IMR-90 (cell line): ENCODE data around the gene KCNMA1. TPM values are rescaled to one million over a fixed set of nuclear protein-coding genes. Genes with fewer than 3 reads are reported as not detected.

Experiments used
- ATAC-seq: fragments of 200-7000 bp; cut with Tn5 transposase; 2 replicates; pipeline ENCODE4 v1.9.1; 2020; ENCODE audit warnings: low read depth, mild to moderate bottlenecking, moderate library complexity
- BruUV-seq: library from RNA; stranded (reverse); fragments of 400-500 nt; replicated peaks from 2 replicates; lab custom pipeline; 2021; lab: Mats Ljungman, UMichigan
- CTCF ChIA-PET: fragments of 300-600 bp; formaldehyde crosslinking; extraction: SDS; loops from one replicate; lab custom pipeline; 2021; ENCODE audit warnings: antibody characterized with exemption; lab: Yijun Ruan, JAX
- POLR2A ChIA-PET: fragments of 300-600 bp; sonication (Branson Sonifier 250); formaldehyde crosslinking; loops from one replicate; lab custom pipeline; 2022; ENCODE audit warnings: antibody characterized with exemption; ENCODE audit not compliant: unreplicated experiment; lab: Charles Lee
- DNase-seq: peaks from one replicate; pipeline ENCODE4 v3.0.0; 2013
- H2AFZ ChIP-seq: replicated peaks from 2 replicates; pipeline ENCODE3; 2013; ENCODE audit warnings: low read length, mild to moderate bottlenecking; ENCODE audit not compliant: poor library complexity
- H2AK5ac ChIP-seq: 2 replicates; pipeline ENCODE4 v1.6.1; 2013; ENCODE audit warnings: low read depth, low read length, inconsistent platforms
- H2AK9ac ChIP-seq: replicated peaks from 2 replicates; pipeline ENCODE3; 2013; ENCODE audit warnings: mild to moderate bottlenecking, low read depth, low read length, moderate library complexity; ENCODE audit not compliant: poor library complexity
- H2BK120ac ChIP-seq: 2 replicates; pipeline ENCODE4 v1.6.1; 2013; ENCODE audit warnings: low read depth, low read length, inconsistent platforms
- H2BK15ac ChIP-seq: 3 replicates; pipeline ENCODE4 v1.6.1; 2013; ENCODE audit warnings: low read depth, low read length, inconsistent platforms
- H2BK20ac ChIP-seq: 2 replicates; pipeline ENCODE4 v1.6.1; 2013; ENCODE audit warnings: low read depth, mild to moderate bottlenecking, inconsistent platforms, low read length, moderate library complexity
- H2BK5ac ChIP-seq: 2 replicates; pipeline ENCODE4 v1.6.1; 2013; ENCODE audit warnings: mild to moderate bottlenecking, low read depth, low read length, inconsistent platforms; ENCODE audit not compliant: poor library complexity, severe bottlenecking
- H3K14ac ChIP-seq: replicated peaks from 2 replicates; pipeline ENCODE4 v1.6.1; 2013; ENCODE audit warnings: low read depth, low read length, inconsistent platforms
- H3K18ac ChIP-seq: 2 replicates; pipeline ENCODE4 v1.6.1; 2013; ENCODE audit warnings: low read depth, low read length, control low read depth
- H3K23ac ChIP-seq: 2 replicates; pipeline ENCODE4 v1.6.1; 2013; ENCODE audit warnings: low read depth, low read length, inconsistent platforms
- H3K27ac ChIP-seq: 2 replicates; pipeline ENCODE4 v1.5.1; 2013; ENCODE audit warnings: mild to moderate bottlenecking, control low read depth, low read length; ENCODE audit not compliant: insufficient read depth
- H3K27me3 ChIP-seq: 2 replicates; pipeline ENCODE4 v1.6.1; 2013; ENCODE audit warnings: low read length; ENCODE audit not compliant: control insufficient read depth, insufficient read depth
- H3K36me3 ChIP-seq: 2 replicates; pipeline ENCODE4 v1.6.1; 2013; ENCODE audit warnings: low read length, mixed read lengths; ENCODE audit not compliant: control insufficient read depth, insufficient read depth
- H3K4ac ChIP-seq: 2 replicates; pipeline ENCODE4 v1.6.1; 2013; ENCODE audit warnings: low read depth, low read length, inconsistent platforms
- H3K4me1 ChIP-seq: 2 replicates; pipeline ENCODE4 v1.6.1; 2013; ENCODE audit warnings: low read length, mixed read lengths; ENCODE audit not compliant: control insufficient read depth, insufficient read depth
- H3K4me2 ChIP-seq: 2 replicates; pipeline ENCODE4 v1.6.1; 2013; ENCODE audit warnings: low read depth, mild to moderate bottlenecking, control low read depth, low read length, moderate library complexity
- H3K4me3 ChIP-seq: 2 replicates; pipeline ENCODE4 v1.5.1; 2013; ENCODE audit warnings: low read depth, mild to moderate bottlenecking, control low read depth, low read length, moderate library complexity; ENCODE audit not compliant: insufficient read depth
- H3K56ac ChIP-seq: 2 replicates; pipeline ENCODE4 v1.6.1; 2013; ENCODE audit warnings: low read length, inconsistent platforms; ENCODE audit not compliant: insufficient read depth; ENCODE audit errors: extremely low read depth
- H3K79me1 ChIP-seq, 2 experiments: 2 replicates each; pipeline ENCODE4 v1.6.1; 2013; ENCODE audit warnings: low read length in 2 of 2, inconsistent platforms in 1 of 2, low read depth in 1 of 2
- H3K9ac ChIP-seq: 2 replicates; pipeline ENCODE4 v1.6.1; 2013; ENCODE audit warnings: low read depth, low read length, control low read depth
- H3K9me1 ChIP-seq: 2 replicates; pipeline ENCODE4 v1.6.1; 2013; ENCODE audit warnings: low read length, inconsistent platforms; ENCODE audit not compliant: insufficient read depth
- H3K9me3 ChIP-seq: 2 replicates; pipeline ENCODE4 v1.6.1; 2013; ENCODE audit warnings: low read length; ENCODE audit not compliant: control insufficient read depth, insufficient read depth
- H4K20me1 ChIP-seq: 2 replicates; pipeline ENCODE4 v1.6.1; 2013; ENCODE audit warnings: low read length, inconsistent platforms; ENCODE audit not compliant: insufficient read depth
- H4K5ac ChIP-seq: 2 replicates; pipeline ENCODE4 v1.6.1; 2013; ENCODE audit warnings: mild to moderate bottlenecking, low read depth, low read length, control low read depth
- H4K8ac ChIP-seq, 2 experiments: 2 replicates each; pipeline ENCODE4 v1.6.1; 2013; ENCODE audit warnings: low read depth in 2 of 2, low read length in 2 of 2, control low read depth in 1 of 2, inconsistent platforms in 1 of 2
- H4K91ac ChIP-seq: 2 replicates; pipeline ENCODE4 v1.6.1; 2013; ENCODE audit warnings: low read depth, low read length, inconsistent platforms; ENCODE audit not compliant: insufficient read depth
- BHLHE40 ChIP-seq: fragments of 150-350 bp; IDR thresholded peaks from 2 replicates; pipeline ENCODE4 v1.6.1; 2016; ENCODE audit warnings: mild to moderate bottlenecking, low read depth, low read length
- MXI1 ChIP-seq: IDR thresholded peaks from 2 replicates; pipeline ENCODE4 v1.6.1; 2012; ENCODE audit warnings: low read depth, mild to moderate bottlenecking, low read length, moderate library complexity, borderline replicate concordance
- POLR2A ChIP-seq: IDR thresholded peaks from 2 replicates; pipeline ENCODE4 v1.6.1; 2012; ENCODE audit warnings: mild to moderate bottlenecking, low read depth, low read length
- RAD21 ChIP-seq: IDR thresholded peaks from 2 replicates; pipeline ENCODE4 v1.6.1; 2012; ENCODE audit warnings: low read length, improper control_type of control experiment
- RFX5 ChIP-seq: IDR thresholded peaks from 2 replicates; pipeline ENCODE4 v1.8.0; 2012; ENCODE audit warnings: low read depth, mild to moderate bottlenecking, low read length, moderate library complexity
- USF2 ChIP-seq: fragments of 150-350 bp; IDR thresholded peaks from 2 replicates; pipeline ENCODE4 v1.6.1; 2017; ENCODE audit warnings: mild to moderate bottlenecking, antibody characterized with exemption, low read length, low read depth
- WGBS, 2 experiments: methylation state at CpG; one replicate each; pipeline versions ENCODE4 v1.1.5 to v1.1.7; 2013; ENCODE audit warnings: missing lambda C conversion rate in 2 of 2; ENCODE audit not compliant: insufficient read length in 1 of 2; ENCODE audit errors: extremely low coverage in 2 of 2; 5-methylcytosine and 5-hydroxymethylcytosine counted together
- dilution Hi-C: fragments of 300-500 bp; cut with HindIII; formaldehyde crosslinking; loops from one replicate; pipeline ENCODE4 v1.14.3; 2018; ENCODE audit warnings: low sequenced_read_pairs; ENCODE audit not compliant: unreplicated experiment
- in situ Hi-C: fragments of 300-500 bp; cut with MboI; formaldehyde crosslinking; loops from 3 replicates; pipeline ENCODE4 v1.14.3; 2019; ENCODE audit warnings: low sequenced_read_pairs, inconsistent platforms, mixed read lengths
- intact Hi-C: fragments of 100-400 bp; cut with micrococcal nuclease; formaldehyde crosslinking; loops from 2 replicates; pipeline ENCODE4 v1.10.0; 2022
- polyA plus RNA-seq, 3 experiments: library from polyadenylated mRNA; depleted of rRNA; stranded (reverse); fragments of >200 nt; gene quantifications; 2 replicates each; pipeline ENCODE4 v1.2.3, GENCODE V29; 2012; ENCODE audit warnings: low replicate concordance in 1 of 3
- total RNA-seq: library from RNA; depleted of rRNA; stranded (reverse); fragments of >200 nt; gene quantifications from 2 replicates; pipeline ENCODE4 v1.2.3, GENCODE V29; 2012
- TF ChIP-seq, protein P1 (sequence below): conservative IDR thresholded peaks from 2 replicates; pipeline ENCODE4 v1.5.1; 2012; ENCODE audit warnings: mild to moderate bottlenecking, low read depth, low read length, improper control_type of control experiment

Gene KCNMA1
- total and polyA plus RNA-seq, 2 of the 4 experiments (the other 2 are of a cell fraction), result 25.6 to 29.6 TPM

DNA sequence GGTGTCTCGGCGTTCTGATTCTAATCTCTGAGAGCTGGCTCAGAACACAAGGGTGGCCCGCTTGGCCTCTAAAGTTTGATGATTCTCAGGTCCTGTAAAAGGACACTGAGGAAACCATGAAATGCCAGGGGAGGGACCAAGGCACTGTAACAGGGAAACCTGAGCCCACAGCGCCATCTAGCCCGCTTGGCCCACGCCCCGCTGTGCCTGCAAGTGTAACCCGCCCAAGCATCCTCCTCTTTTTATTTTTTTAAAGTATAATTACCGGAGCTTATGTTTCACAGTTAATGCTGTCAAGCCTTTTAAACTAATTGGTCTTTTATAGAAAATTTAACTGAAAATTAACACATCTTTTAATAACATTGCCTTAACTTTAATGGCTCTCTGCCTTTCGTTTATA, 734.7 kb downstream of the KCNMA1 start:
- no peaks in the 10 kb centered on the region for H3K27me3 ChIP-seq
- ChIA-PET POLR2A (no interaction called here), CTCF (no interaction called here)
- ATAC-seq (no peak), DNase-seq (no peak)
- no peak overlapping the region for H3K4me2 ChIP-seq
- no peak overlapping the region for H3K27ac ChIP-seq
- no peak overlapping the region for H3K23ac ChIP-seq
- no peak overlapping the region for H3K14ac ChIP-seq
- no CpG with 5 or more reads among the region's 10 CpGs for whole genome bisulfite sequencing, 2 experiments
- no peak overlapping the region for H2BK15ac ChIP-seq
- H2AFZ ChIP-seq, result no peak overlapping the region
- H3K9ac ChIP-seq, result no peak overlapping the region
- in situ Hi-C loops, result no loop called here
- H3K9me1 ChIP-seq, result peaks cover 4% of the 10 kb centered on the region; the same call in 1 of the 2 replicates
- no peak overlapping the region for H3K4ac ChIP-seq
- intact Hi-C loops, result no loop called here
- BruUV-seq, result no TSS peak
- no peaks in the 10 kb centered on the region for H3K36me3 ChIP-seq
- no peak overlapping the region for H3K56ac ChIP-seq
- no peak overlapping the region for H2AK5ac ChIP-seq
- no peak overlapping the region for H2BK5ac ChIP-seq
- H4K8ac ChIP-seq, result no peak overlapping the region
- H3K4me3 ChIP-seq, result no peak overlapping the region
- no peak overlapping the region for H4K5ac ChIP-seq
- no peak overlapping the region for H2BK20ac ChIP-seq
- no peak overlapping the region for H2BK120ac ChIP-seq
- H3K79me1 ChIP-seq, result no peaks in the 10 kb centered on the region
- no peaks in the 10 kb centered on the region for H3K4me1 ChIP-seq
- no peaks in the 10 kb centered on the region for H4K20me1 ChIP-seq
- TF ChIP-seq MXI1 (no peak), RAD21 (no peak), BHLHE40 (no peak), USF2 (no peak), RFX5 (no peak), POLR2A (no peak)
- TF ChIP-seq, protein P1, sequence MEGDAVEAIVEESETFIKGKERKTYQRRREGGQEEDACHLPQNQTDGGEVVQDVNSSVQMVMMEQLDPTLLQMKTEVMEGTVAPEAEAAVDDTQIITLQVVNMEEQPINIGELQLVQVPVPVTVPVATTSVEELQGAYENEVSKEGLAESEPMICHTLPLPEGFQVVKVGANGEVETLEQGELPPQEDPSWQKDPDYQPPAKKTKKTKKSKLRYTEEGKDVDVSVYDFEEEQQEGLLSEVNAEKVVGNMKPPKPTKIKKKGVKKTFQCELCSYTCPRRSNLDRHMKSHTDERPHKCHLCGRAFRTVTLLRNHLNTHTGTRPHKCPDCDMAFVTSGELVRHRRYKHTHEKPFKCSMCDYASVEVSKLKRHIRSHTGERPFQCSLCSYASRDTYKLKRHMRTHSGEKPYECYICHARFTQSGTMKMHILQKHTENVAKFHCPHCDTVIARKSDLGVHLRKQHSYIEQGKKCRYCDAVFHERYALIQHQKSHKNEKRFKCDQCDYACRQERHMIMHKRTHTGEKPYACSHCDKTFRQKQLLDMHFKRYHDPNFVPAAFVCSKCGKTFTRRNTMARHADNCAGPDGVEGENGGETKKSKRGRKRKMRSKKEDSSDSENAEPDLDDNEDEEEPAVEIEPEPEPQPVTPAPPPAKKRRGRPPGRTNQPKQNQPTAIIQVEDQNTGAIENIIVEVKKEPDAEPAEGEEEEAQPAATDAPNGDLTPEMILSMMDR, result no peak
- dilution Hi-C loops, result no loop called here
- no peak overlapping the region for H4K91ac ChIP-seq
- no peaks in the 10 kb centered on the region for H3K9me3 ChIP-seq
- no peak overlapping the region for H2AK9ac ChIP-seq
- H3K18ac ChIP-seq, result no peak overlapping the region
